Aorta (tissue), 5 donors: ENCODE results near the gene NDUFS7. TPM values are rescaled to one million over a fixed set of nuclear protein-coding genes. Genes with fewer than 3 reads are reported as not detected.

Experiments used
- ATAC-seq: fragments of 200-7000 bp; cut with Tn5 transposase; one replicate; pipeline ENCODE4 v1.9.1; 2022; ENCODE audit warnings: moderate library complexity; ENCODE audit not compliant: low FRiP score
- DNase-seq, 2 donors: peaks; one replicate each; pipeline ENCODE4 v3.0.0-alpha.2; 2020
- H3K27ac ChIP-seq, 2 donors: one replicate each; pipeline ENCODE4 v1.5.1; 2013; ENCODE audit warnings: low read length in 2 of 2, mild to moderate bottlenecking in 2 of 2, moderate library complexity in 2 of 2, control low read depth in 1 of 2, inconsistent platforms in 1 of 2, low read depth in 1 of 2
- H3K27me3 ChIP-seq, 2 donors: one replicate each; pipeline ENCODE4 v1.6.1; 2013; ENCODE audit warnings: control low read depth in 1 of 2, low read length in 1 of 2, mild to moderate bottlenecking in 1 of 2, moderate library complexity in 1 of 2; ENCODE audit not compliant: insufficient read depth in 2 of 2, control insufficient read depth in 1 of 2
- H3K36me3 ChIP-seq, 2 donors: one replicate each; pipeline ENCODE4 v1.6.1; 2013; ENCODE audit warnings: control low read depth in 1 of 2, low read length in 1 of 2, mild to moderate bottlenecking in 1 of 2; ENCODE audit not compliant: insufficient read depth in 2 of 2, control insufficient read depth in 1 of 2
- H3K4me1 ChIP-seq, 2 donors: one replicate each; pipeline ENCODE4 v1.6.1; 2013; ENCODE audit warnings: low read length in 2 of 2, control low read depth in 1 of 2, mild to moderate bottlenecking in 1 of 2, moderate library complexity in 1 of 2; ENCODE audit not compliant: insufficient read depth in 2 of 2, control insufficient read depth in 1 of 2
- H3K4me3 ChIP-seq, 2 donors: one replicate each; pipeline ENCODE4 v1.5.1; 2013; ENCODE audit warnings: low read length in 2 of 2, control low read depth in 1 of 2, mild to moderate bottlenecking in 1 of 2
- H3K9me3 ChIP-seq: one replicate; pipeline ENCODE4 v1.6.1; 2013; ENCODE audit warnings: mild to moderate bottlenecking, low read length; ENCODE audit not compliant: control insufficient read depth
- WGBS, 2 donors: extraction: QIAGEN DNeasy Blood & Tissue Kit; methylation state at CpG; one replicate each; pipeline ENCODE4 v1.1.7; 2013; 5-methylcytosine and 5-hydroxymethylcytosine counted together
- intact Hi-C, 2 donors: fragments of 100-400 bp; cut with DNase I; formaldehyde crosslinking; loops; one replicate each; pipeline versions ENCODE4 v1.14.2 to v1.15.0; 2022
- polyA plus RNA-seq, 2 donors: library from polyadenylated mRNA; stranded (reverse); fragments of 200-250 nt; gene quantifications; one replicate each; pipeline ENCODE4 v1.2.3, GENCODE V29; 2013
- total RNA-seq, 2 donors: library from RNA; stranded (reverse); fragmentation: NEBNext Ultra II Directional; extraction: Animal tissue kit (Norgen Biotek cat#: 25700); gene quantifications; one replicate each; pipeline ENCODE4 v1.2.1, GENCODE V29; 2021
- donor health status: healthy with polysubstance abuse.
- donor health status: Bipolar disorder and iron deficiency.
- donor health status: DM: no; HTN: no; CAD: no.
- donor health status: DM: no; HTN: no; CAD: no.
- donor health status: DM: yes; HTN: yes; CAD: no.

The NDUFS7 gene
- total and polyA plus RNA-seq, 4 donors: 47.7 to 105 (median 60.2) TPM

DNA sequence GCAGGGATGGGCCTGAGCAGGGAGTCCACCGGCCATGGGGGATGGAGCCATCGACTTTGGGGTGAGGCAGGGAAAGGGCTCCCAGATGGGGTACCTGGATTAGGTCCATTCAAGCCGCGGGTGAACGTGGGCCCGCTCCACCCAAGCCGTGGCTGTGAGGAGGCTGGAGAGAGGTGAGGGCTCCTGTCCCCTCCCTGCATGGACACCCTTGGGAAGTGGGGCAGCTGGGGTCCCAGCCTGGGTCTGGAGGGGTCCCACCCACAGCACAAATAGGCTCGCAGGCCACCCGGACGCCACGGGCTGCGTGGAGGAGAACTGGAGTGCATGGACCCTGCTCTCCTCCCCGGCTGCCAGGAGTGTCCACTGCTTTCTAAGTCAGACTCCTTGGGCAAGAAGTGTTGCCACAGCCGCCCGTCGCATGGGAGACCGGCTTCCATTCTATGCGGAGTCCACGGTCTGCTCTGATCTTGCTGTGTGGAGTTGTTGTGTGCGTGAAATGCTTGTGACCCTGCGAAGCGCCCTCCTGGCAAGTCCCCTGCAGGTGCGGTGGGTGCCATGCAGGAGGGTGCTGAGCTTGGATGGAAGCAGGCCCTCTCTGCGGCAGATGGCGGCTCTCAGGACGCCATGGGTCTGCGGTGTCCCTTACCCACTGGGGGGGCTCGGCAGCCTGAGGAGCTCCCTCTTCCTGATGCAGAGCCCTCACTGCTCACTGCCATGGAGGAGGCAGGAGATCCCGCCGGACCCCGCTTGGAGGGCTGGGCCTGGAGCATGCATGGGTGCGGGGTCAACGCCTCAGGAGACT, 25.7 kb downstream of the NDUFS7 start:
- Histone ChIP-seq H3K4me3 (peak overlapping the region; percentile 95 to 97), H3K36me3 (no peaks in the 10 kb centered on the region), H3K27me3 (no peaks in the 10 kb centered on the region), H3K27ac (peak overlapping the region in 1 of 2 donors; percentile 46), H3K9me3 (no peaks in the 10 kb centered on the region), H3K4me1 (no peaks in the 10 kb centered on the region)
- ATAC-seq (no peak), DNase-seq (no peak)
- intact Hi-C loops: loop anchor here in 1 of 2 donors (5.0 kb wide), 1 partner anchor 52 kb away; no protein-coding TSS in a partner anchor
- WGBS, 2 donors: 60 to 62% methylated on average over 33 of the region's 33 CpGs

GRCh38 chr19:1410136-1410786, 26.6 kb downstream of the NDUFS7 start:
- Histone ChIP-seq H3K9me3 (no peaks in the 10 kb centered on the region), H3K4me3 (no peak overlapping the region), H3K27ac (no peak overlapping the region), H3K4me1 (no peaks in the 10 kb centered on the region), H3K27me3 (no peaks in the 10 kb centered on the region), H3K36me3 (no peaks in the 10 kb centered on the region)
- no peak for ATAC-seq
- 84 to 85% methylated on average over 23 of the region's 23 CpGs for WGBS, 2 donors
- intact Hi-C loops: loop anchor here in 1 of 2 donors (5.0 kb wide), 1 partner anchor 53 kb away; no protein-coding TSS in a partner anchor
- DNase-seq: no peak

DNA sequence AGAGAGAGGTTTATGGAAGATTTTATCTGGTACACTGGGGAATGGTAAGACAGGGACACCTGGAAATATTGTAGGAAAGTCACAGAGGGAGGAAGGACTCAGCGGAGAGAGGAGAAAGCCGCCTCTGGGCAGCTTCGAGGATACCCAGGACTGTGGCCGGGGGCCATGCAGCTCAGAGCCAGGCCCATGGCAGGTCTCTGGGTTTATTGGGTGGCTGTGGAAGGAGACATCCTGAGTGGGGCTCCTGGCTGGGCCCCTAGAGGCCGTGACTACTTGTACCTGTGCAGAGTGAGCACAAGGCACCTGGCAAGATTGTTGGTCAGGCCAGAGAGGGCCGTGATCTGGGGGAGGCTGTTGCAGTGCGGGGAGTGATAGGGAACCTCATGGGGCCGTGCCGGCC, 27.1 kb downstream of the NDUFS7 start:
- ATAC-seq (no peak), DNase-seq (no peak)
- Histone ChIP-seq H3K9me3 (no peaks in the 10 kb centered on the region), H3K27ac (no peak overlapping the region), H3K36me3 (no peaks in the 10 kb centered on the region), H3K27me3 (no peaks in the 10 kb centered on the region), H3K4me1 (no peaks in the 10 kb centered on the region), H3K4me3 (no peak overlapping the region)
- 80 to 84% methylated on average over 9 of the region's 9 CpGs for WGBS, 2 donors
- intact Hi-C loops: loop anchor here in 1 of 2 donors (5.0 kb wide), 1 partner anchor 53 kb away; no protein-coding TSS in a partner anchor

- H3K36me3 ChIP-seq: no peaks in the 10 kb centered on the region
- intact Hi-C loops: loop anchor here in 1 of 2 donors (5.0 kb wide), 1 partner anchor 54 kb away; no protein-coding TSS in a partner anchor
- ATAC-seq: no peak
Measured at GRCh38 chr19:1411255-1412191, 27.8 kb downstream of the NDUFS7 start.

GRCh38 chr19:1412323-1412923, 28.7 kb downstream of the NDUFS7 start:
- H3K27me3 ChIP-seq: no peaks in the 10 kb centered on the region
- WGBS, 2 donors: 75 to 77% methylated on average over 21 of the region's 21 CpGs
- ATAC-seq (no peak), DNase-seq (no peak)
- intact Hi-C loops: loop anchor here in 1 of 2 donors (5.0 kb wide), 1 partner anchor 55 kb away; no protein-coding TSS in a partner anchor
- H3K4me3 ChIP-seq: no peak overlapping the region
- H3K36me3 ChIP-seq: no peaks in the 10 kb centered on the region
- H3K9me3 ChIP-seq: no peaks in the 10 kb centered on the region
- H3K4me1 ChIP-seq: no peaks in the 10 kb centered on the region
- no peak overlapping the region for H3K27ac ChIP-seq

More at GRCh38 chr19:1411255-1412191, 27.8 kb downstream of the NDUFS7 start:
- peak in 1 of 2 donors; percentile 70 for DNase-seq
- Histone ChIP-seq H3K4me1 (no peaks in the 10 kb centered on the region), H3K9me3 (no peaks in the 10 kb centered on the region), H3K27me3 (no peaks in the 10 kb centered on the region), H3K4me3 (no peak overlapping the region), H3K27ac (no peak overlapping the region)
- 61 to 65% methylated on average over 29 of the region's 29 CpGs for WGBS, 2 donors

DNA sequence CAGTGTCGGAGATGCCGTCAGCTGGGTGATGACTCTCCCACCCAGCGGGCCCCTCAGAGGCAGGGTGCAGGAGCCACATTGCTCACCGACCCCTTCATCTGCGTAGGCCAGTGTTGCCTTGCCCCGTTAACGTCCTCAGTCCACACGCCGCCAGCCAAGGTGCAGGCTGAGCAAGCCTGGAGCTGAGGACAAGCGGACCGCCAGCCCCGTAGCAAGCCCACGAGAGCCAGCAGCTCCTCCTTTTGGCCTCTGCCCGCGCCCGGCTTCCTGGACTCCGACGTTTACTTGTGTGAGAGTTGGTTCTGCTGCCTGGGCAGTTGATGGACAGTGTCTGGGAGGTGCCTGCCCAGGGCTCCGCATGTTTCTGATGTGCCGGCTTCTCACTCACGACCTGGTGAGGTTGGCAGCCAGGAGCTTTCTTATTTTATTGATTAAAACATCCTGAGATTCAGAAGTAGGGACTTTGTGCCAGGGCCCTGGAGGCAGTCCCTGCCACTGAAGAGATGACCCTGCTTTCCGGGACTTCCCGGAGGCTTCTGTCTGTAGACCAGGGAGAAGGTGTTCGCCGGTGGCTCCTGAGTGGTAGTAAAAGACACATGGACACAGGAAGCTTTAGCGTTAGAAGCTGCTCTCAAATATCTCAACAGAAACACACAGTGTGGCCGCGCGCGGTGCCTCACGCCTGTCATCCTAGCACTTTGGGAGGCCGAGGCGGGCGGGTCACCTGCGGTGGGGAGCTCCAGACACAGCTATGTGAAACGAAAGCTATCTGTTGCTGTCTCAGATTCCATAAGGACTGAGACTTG, 29.5 kb downstream of the NDUFS7 start:
- H3K27me3 ChIP-seq: no peaks in the 10 kb centered on the region
- intact Hi-C loops: loop anchor here in 1 of 2 donors (5.0 kb wide), 1 partner anchor 56 kb away; no protein-coding TSS in a partner anchor
- no peak overlapping the region for H3K4me3 ChIP-seq
- H3K9me3 ChIP-seq: no peaks in the 10 kb centered on the region
- no peaks in the 10 kb centered on the region for H3K4me1 ChIP-seq
- H3K27ac ChIP-seq: no peak overlapping the region
- no peaks in the 10 kb centered on the region for H3K36me3 ChIP-seq
- ATAC-seq (no peak), DNase-seq (no peak)
- WGBS, 2 donors: 82% methylated on average over 35 to 36 of the region's 36 CpGs

GRCh38 chr19:1416014-1416841, 32.5 kb downstream of the NDUFS7 start:
- 43 to 46% methylated on average over 28 of the region's 28 CpGs for WGBS, 2 donors
- no peak for DNase-seq

More at GRCh38 chr19:1416014-1416841, 32.5 kb downstream of the NDUFS7 start:
- intact Hi-C loops: no loop called here
- H3K27ac ChIP-seq: peak overlapping the region; percentile 2 to 16
- no peaks in the 10 kb centered on the region for H3K9me3 ChIP-seq
- no peak overlapping the region for H3K4me3 ChIP-seq
- H3K4me1 ChIP-seq: no peaks in the 10 kb centered on the region
- no peaks in the 10 kb centered on the region for H3K36me3 ChIP-seq
- ATAC-seq: peak; percentile 4
- H3K27me3 ChIP-seq: no peaks in the 10 kb centered on the region
